Fibroblast of skin of right biceps (primary cell): ENCODE data around the gene SLC2A10.

ENCODE experiments used
- DNase-seq: peaks from one replicate; pipeline ENCODE4 v3.0.0-alpha.2; 2013

Gene SLC2A10

GRCh38 chr20:46771195-46771588 is 61.7 kb downstream of the SLC2A10 start:
- no peak for DNase-seq

GRCh38 chr20:46772901-46773300 is 63.5 kb downstream of the SLC2A10 start:
- no peak for DNase-seq

DNA sequence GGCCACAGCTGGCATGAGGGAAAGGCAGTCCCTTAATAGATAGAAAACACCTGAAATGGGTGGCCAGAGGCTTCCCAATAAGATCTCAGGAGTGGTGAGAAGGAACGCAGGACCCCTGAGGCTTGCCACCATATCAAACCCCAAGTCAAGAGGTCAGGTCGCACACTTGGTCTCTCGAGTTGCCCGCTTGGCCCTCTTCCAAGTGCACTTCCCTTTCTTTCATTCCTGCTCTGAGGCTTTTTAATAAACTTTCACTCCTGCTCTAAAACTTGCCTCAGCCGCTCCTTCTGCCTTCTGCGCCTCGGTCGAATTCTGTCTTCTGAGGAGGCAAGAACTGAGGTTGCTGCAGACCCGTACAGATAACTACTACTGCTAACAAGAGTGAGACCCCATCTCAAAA is 64.2 kb downstream of the SLC2A10 start:
- no peak for DNase-seq

DNA sequence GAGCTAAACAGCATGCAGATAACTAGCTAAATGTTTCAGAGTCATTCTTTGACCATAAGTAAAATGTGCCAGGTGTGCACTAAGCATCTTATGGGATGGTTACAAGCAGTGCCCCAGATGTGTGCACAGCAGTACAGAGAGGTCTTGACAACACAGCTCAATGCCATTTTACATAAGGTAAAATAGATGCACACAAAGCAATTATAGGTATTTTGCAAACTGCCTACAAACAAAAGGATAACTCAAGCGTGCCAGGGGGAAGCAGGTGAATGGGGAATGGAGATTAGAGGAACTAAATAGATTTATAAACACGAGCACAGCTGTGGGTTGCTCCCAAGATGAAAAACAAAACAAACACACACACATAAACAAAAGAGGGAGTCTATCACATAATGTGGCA is 64.8 kb downstream of the SLC2A10 start:
- no peak for DNase-seq

DNA sequence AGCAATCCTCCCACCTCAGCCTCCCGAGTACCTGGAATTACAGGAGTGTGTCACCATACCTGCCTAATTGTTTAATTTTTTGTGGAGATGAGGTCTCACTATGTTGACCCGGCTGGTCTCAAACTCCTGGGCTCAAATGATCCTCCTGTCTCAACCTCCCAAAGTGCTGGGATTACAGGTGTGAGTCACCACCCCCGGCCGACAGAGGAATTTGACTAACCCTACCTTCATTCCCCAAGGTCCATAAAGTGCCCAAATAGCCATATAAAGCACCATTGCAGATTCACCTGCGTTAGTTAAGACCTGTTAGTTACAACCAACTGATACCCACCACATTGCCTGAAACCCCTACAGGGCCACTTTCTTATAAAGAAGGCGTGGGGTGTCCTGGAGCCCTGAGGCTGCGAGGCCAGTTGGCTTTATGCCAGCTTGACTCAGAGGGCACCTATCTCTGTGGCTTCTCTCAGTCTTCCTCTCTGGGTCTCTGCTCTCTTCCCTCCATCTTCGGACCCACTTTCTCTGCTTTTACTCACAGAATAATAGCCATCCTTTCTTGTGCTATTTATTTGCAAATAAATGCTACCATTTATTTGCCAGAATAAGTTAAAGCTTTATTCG is 65.6 kb downstream of the SLC2A10 start:
- no peak for DNase-seq

GRCh38 chr20:46775806-46776205 is 66.4 kb downstream of the SLC2A10 start:
- DNase-seq: peak; percentile 28

DNA sequence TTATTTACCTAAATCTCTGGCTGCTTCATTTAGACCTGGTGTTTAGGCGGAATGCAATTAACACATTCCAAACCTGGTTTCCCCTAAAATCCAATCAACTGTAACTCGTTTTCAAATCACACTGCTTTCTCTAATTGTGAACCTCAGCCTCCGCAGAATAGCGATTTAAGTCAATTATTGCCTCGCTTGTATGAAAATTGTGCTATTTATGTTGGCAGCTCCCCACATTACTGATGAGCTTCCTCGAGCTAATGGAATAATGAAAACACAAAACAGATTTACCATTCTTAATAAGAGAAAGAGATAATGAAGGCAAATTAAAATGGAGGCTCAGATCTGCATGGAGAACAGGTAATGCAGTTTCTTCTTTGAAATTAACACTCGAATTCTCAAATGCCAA is 67.9 kb downstream of the SLC2A10 start:
- no peak for DNase-seq

DNA sequence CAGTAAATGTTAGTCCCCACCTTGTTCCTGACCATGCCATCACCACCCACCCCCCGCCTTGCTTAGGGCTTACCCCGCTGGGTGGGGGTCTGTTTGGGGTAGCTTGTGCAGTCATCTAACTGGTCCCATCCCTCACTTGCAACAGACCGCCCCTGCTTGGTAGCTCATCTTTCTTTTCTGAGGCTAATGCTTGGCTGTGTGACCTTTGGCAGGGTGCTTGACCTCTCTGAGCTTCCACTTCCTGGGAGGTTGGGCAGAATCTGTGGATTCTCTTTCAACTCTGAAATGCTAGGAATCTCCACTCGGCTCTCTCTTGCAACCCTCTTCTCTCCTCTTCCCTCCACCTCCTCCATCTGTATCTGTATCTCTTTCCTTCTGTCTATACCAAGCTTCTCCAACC is 70.4 kb downstream of the SLC2A10 start:
- no peak for DNase-seq

DNA sequence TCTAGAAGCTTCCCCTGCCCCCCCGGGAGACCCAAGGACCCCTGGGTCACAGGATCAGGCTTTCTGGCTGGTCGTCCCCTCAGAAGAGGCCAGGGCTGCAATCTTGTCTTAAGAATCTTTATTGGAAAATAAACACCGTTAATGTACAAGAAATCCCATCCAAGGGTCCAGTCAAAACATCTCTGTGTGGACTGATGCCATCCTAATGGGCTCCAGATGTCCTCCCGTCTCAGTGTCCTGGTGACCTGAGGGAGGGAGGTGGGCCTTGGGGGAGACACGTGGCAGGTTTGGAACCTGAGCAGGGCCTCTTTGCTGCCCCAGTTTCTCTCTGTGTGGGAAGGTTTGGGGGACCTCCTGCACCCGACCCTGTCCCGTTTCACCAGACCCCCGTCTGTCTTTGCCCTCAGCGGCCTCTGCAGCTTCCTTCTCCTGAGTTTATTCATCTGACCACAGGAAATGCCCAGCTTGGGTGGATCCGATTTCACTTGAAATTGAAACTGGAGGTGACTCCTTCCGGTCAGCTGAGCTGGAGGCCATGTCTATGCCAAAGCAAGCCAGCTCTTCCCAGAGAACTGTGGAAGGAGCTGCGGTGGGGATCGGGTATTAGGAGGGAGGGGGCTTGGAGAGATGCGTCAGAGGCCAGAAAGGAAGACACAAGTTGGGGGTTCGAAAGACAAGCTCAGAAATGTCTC is 75.1 kb downstream of the SLC2A10 start:
- DNase-seq: peak; percentile 20
